DND-41 (cell line): ENCODE measurements around the gene PRG3.

Experiments
- EZH2 ChIP-seq: IDR thresholded peaks from 3 replicates; pipeline ENCODE4 v1.6.1; 2012; ENCODE audit warnings: borderline replicate concordance, low read depth, mild to moderate bottlenecking, moderate library complexity, low read length, inconsistent platforms; ENCODE audit not compliant: severe bottlenecking
- TF ChIP-seq, protein P1 (sequence below): IDR thresholded peaks from 2 replicates; pipeline ENCODE4 v1.5.1; 2012; ENCODE audit warnings: borderline replicate concordance, low read length, moderate library complexity, mild to moderate bottlenecking; ENCODE audit not compliant: poor library complexity, severe bottlenecking; ENCODE audit errors: extremely low read depth

DNA sequence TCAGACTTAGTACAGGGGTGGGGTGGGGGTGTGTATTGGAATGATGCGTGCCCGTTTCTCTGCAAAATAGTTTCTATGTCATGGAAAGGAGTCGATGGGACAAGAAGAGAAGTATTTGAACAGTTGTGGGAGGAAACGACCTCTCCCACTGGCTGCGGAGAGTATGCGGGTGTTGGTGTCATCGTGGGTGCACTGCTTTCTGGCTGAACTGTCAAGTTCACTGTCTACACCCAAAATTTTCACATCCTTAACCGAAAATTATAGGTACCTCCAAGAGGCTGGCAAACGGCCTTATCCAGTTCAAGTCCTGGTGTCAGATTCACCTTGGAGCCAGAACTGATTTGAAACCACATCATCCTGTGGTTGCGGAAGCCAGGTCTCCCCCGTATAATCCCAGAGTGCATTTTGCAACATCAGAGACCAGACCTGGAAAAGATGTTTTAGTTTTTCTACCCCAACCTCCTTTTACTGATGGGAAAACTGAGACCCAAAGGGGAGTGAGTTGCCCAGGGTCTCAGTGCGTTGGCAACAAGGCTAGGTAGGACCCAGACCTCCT is 44.8 kb downstream of the PRG3 start:
- TF ChIP-seq, protein P1, sequence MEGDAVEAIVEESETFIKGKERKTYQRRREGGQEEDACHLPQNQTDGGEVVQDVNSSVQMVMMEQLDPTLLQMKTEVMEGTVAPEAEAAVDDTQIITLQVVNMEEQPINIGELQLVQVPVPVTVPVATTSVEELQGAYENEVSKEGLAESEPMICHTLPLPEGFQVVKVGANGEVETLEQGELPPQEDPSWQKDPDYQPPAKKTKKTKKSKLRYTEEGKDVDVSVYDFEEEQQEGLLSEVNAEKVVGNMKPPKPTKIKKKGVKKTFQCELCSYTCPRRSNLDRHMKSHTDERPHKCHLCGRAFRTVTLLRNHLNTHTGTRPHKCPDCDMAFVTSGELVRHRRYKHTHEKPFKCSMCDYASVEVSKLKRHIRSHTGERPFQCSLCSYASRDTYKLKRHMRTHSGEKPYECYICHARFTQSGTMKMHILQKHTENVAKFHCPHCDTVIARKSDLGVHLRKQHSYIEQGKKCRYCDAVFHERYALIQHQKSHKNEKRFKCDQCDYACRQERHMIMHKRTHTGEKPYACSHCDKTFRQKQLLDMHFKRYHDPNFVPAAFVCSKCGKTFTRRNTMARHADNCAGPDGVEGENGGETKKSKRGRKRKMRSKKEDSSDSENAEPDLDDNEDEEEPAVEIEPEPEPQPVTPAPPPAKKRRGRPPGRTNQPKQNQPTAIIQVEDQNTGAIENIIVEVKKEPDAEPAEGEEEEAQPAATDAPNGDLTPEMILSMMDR, result no peak
- TF ChIP-seq EZH2, result no peak
